Naive B cell (primary cell): ENCODE results near the gene TAAR5. TPM values are rescaled to one million over a fixed set of nuclear protein-coding genes. Genes with fewer than 3 reads are reported as not detected.
"Not testable (repeated sequence)": the region's sequence is repeated elsewhere in the genome, so short reads cannot be mapped to it uniquely, and the experiment has no call there.

Source experiments
- ATAC-seq, 2 donors: fragments of 150-1000 bp; cut with Tn5 transposase; 2 replicates each; pipeline ENCODE4 v1.10.0; 2021; ENCODE audit warnings: low read depth in 2 of 2, mild to moderate bottlenecking in 2 of 2, moderate library complexity in 2 of 2
- DNase-seq: peaks from one replicate; pipeline ENCODE4 v3.0.0; 2022
- H3K27ac Mint-ChIP-seq, 6 donors: one replicate each; pipeline ENCODE4 v1.8.0; 2020 to 2022; ENCODE audit warnings: mild to moderate bottlenecking in 6 of 6, mixed read lengths in 6 of 6, moderate library complexity in 5 of 6, inconsistent platforms in 2 of 6
- H3K27me3 Mint-ChIP-seq, 3 donors: one replicate each; pipeline ENCODE4 v1.8.0; 2021 to 2022; ENCODE audit warnings: mixed read lengths in 3 of 3, mild to moderate bottlenecking in 1 of 3
- H3K36me3 Mint-ChIP-seq, 2 donors: one replicate each; pipeline ENCODE4 v1.8.0; 2020 to 2022; ENCODE audit warnings: mixed read lengths in 2 of 2, inconsistent platforms in 1 of 2, mild to moderate bottlenecking in 1 of 2
- H3K4me1 Mint-ChIP-seq, 3 donors: one replicate each; pipeline ENCODE4 v1.8.0; 2020 to 2022; ENCODE audit warnings: mixed read lengths in 3 of 3, inconsistent platforms in 1 of 3, mild to moderate bottlenecking in 1 of 3, moderate library complexity in 1 of 3
- H3K4me3 Mint-ChIP-seq, 8 donors: one replicate each; pipeline ENCODE4 v1.8.0; 2020 to 2022; ENCODE audit warnings: mild to moderate bottlenecking in 8 of 8, mixed read lengths in 8 of 8, moderate library complexity in 8 of 8, inconsistent platforms in 2 of 8
- H3K9me3 Mint-ChIP-seq, 7 donors: one replicate each; pipeline ENCODE4 v1.8.0; 2020 to 2022; ENCODE audit warnings: mixed read lengths in 7 of 7, mild to moderate bottlenecking in 5 of 7, inconsistent platforms in 2 of 7, moderate library complexity in 1 of 7
- polyA plus RNA-seq, 6 donors: library from polyadenylated mRNA; unstranded; fragments of 300-500 nt; fragmentation: Illumina TruSeq; gene quantifications; one replicate each; pipeline ENCODE4 v1.2.3, GENCODE V29; 2021; ENCODE audit warnings: low read depth in 6 of 6

Gene TAAR5, protein sequence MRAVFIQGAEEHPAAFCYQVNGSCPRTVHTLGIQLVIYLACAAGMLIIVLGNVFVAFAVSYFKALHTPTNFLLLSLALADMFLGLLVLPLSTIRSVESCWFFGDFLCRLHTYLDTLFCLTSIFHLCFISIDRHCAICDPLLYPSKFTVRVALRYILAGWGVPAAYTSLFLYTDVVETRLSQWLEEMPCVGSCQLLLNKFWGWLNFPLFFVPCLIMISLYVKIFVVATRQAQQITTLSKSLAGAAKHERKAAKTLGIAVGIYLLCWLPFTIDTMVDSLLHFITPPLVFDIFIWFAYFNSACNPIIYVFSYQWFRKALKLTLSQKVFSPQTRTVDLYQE
- not detected for polyA plus RNA-seq

GRCh38 chr6:132589454-132589853 is at the start of gene TAAR5:
TSS of gene TAAR5 (minus strand) at chr6:132589741. CDS start at chr6:132589686, 55 bp downstream.
- ATAC-seq (no peak), DNase-seq (no peak)
- peak within 1 kb of the TSS in 1 of 6 donors; percentile 65 for H3K27ac Mint-ChIP-seq
- H3K4me3 Mint-ChIP-seq, result no peak within 1 kb of the TSS
- H3K4me1 Mint-ChIP-seq, result peaks cover 3 to 6% (median 6%) of the 10 kb centered on the region in 3 donors
- H3K36me3 Mint-ChIP-seq, result no peaks in the 10 kb centered on the region
- H3K9me3 Mint-ChIP-seq, result peaks cover 0 to 5% (median 0%) of the 10 kb centered on the region in 7 donors
- H3K27me3 Mint-ChIP-seq, result peaks cover 15 to 27% (median 19%) of the 10 kb centered on the region in 3 donors

DNA sequence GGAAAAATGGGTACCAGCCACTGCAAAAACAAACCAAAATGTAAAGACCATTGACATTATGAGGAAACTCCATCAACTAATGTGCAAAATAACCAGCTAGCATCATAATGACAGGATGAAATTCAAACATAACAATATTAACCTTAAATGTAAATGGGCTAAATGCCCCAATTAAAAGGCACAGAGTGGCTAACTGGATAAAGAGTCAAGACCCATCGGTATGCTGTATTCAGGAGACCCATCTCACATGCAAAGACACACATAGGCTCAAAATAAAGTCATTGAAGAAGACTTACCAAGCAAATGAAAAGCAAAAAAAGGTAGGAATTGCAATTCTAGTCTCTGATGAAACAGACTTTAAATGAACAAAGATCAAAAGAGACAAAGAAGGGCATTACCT is 47.6 kb upstream of the TAAR5 start:
- not testable (repeated sequence) for H3K36me3 Mint-ChIP-seq, ATAC-seq, H3K27ac Mint-ChIP-seq, DNase-seq, H3K4me3 Mint-ChIP-seq, H3K4me1 Mint-ChIP-seq
- peaks cover 0 to 14% (median 10%) of the 10 kb centered on the region in 7 donors for H3K9me3 Mint-ChIP-seq
- H3K27me3 Mint-ChIP-seq, result peaks cover 26 to 54% (median 50%) of the 10 kb centered on the region in 3 donors

DNA sequence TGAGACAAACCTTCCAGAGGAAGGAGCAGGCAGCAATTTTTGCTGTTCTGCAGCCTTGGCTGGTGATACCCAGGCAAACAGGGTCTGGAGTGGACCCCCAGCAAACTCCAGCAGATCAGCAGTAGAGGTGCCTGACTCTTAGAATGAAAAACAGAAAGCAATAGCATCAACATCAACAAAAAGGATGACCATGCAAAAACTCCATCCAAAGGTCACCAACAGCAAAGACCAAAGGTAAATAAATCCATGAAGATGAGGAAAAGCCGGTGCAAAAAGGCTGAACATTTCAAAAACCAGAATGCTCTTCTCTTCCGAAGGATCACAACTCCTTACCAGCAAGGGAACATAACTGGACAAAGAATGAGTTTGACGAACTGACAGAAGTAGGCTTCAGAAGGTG is 46.4 kb upstream of the TAAR5 start:
- not testable (repeated sequence) for H3K4me1 Mint-ChIP-seq, H3K4me3 Mint-ChIP-seq, ATAC-seq, H3K36me3 Mint-ChIP-seq, DNase-seq, H3K27ac Mint-ChIP-seq
- Mint-ChIP-seq H3K27me3 (peaks cover 26 to 54% (median 50%) of the 10 kb centered on the region in 3 donors), H3K9me3 (peaks cover 0 to 14% (median 10%) of the 10 kb centered on the region in 7 donors)

DNA sequence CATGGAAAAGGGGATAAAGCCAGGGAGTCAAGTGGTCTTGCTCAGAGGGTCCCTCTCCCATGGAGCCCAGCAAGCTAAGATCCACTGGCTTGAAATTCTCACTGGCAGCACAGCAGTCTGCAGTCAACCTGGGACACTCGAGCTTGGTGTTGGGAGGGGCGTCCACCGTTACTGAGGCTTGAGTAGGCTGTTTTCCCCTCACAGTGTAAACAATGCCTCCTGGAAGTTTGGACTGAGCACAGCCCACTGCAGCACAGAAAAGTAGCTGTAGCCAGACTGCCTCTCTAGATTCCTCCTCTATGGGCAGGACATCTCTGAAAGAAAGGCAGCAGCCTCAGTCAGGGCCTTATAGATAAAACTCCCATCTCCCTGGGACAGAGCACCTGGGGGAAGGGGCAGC is 45.7 kb upstream of the TAAR5 start:
- not testable (repeated sequence) for DNase-seq, H3K27ac Mint-ChIP-seq, H3K36me3 Mint-ChIP-seq, H3K4me3 Mint-ChIP-seq, ATAC-seq, H3K4me1 Mint-ChIP-seq
- peaks cover 0 to 14% (median 10%) of the 10 kb centered on the region in 7 donors for H3K9me3 Mint-ChIP-seq
- H3K27me3 Mint-ChIP-seq, result peaks cover 26 to 54% (median 50%) of the 10 kb centered on the region in 3 donors

DNA sequence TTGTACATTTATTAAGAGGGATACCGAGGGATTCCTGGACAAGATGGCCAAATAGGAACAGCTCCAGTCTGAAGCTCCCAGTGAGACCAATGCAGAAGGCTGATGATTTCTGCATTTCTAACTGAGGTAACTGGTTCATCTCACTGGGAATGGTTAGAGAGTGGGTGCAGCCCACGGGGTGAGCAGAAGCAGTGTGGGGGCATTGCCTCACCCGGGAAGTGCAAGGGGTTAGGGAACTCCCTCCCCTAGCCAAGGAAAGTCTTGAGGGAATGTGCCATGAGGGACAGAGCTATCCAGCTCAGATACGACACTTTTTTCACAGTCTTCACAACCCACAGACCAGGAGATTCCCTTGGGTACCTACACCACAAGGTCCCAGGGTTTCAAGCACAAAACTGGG is 45.3 kb upstream of the TAAR5 start:
- DNase-seq (no peak), ATAC-seq (no peak)
- H3K27me3 Mint-ChIP-seq, result peaks cover 26 to 54% (median 50%) of the 10 kb centered on the region in 3 donors
- H3K9me3 Mint-ChIP-seq, result peaks cover 0 to 14% (median 10%) of the 10 kb centered on the region in 7 donors
- H3K4me1 Mint-ChIP-seq, result no peaks in the 10 kb centered on the region
- H3K36me3 Mint-ChIP-seq, result peaks cover 0 to 9% of the 10 kb centered on the region in 2 donors
- H3K27ac Mint-ChIP-seq, result no peak overlapping the region
- H3K4me3 Mint-ChIP-seq, result no peak overlapping the region

DNA sequence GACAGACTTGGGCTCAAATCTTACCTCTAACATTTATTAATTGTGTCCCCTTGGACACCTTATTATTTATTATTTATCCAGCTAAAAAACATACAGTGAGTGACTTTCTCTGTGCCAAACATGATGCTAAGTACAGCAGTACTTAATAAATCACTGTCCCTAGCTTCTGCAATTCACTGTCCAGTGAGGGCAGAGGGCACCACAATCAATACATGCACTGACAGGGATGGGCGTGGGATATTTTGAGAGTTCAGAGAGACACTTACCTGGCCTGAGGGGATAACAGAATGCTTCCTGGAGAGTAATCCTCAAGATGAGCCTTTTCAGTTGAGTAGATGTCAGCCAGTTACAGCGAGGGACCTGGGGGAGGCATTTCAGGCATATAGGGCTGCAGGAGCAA is 43.8 kb upstream of the TAAR5 start:
- ATAC-seq, result no peak
- Mint-ChIP-seq H3K4me3 (no peak overlapping the region), H3K36me3 (peaks cover 0 to 9% of the 10 kb centered on the region in 2 donors), H3K9me3 (peaks cover 0 to 15% (median 7%) of the 10 kb centered on the region in 7 donors), H3K4me1 (no peaks in the 10 kb centered on the region), H3K27me3 (peaks cover 30 to 58% (median 51%) of the 10 kb centered on the region in 3 donors), H3K27ac (no peak overlapping the region)
- no peak for DNase-seq

DNA sequence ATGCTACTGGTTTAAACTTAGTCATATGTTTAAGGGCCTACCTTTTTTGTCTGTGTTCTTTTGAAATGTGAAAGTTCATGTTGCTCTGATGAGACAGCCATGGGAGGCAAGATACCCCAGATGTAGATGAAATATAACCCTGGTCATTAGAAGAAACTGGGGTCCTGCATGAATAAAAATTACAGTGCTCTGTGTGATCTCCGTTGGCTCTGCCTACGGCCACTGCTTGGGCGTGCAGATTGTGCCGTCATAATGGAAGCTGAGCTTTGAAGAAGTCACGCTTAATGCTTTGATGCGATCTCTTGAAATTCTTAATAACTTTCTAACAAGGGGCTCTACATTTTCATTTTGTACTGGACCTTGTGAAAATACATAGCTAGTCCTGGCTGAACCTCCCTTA is 34.6 kb upstream of the TAAR5 start, which contains the start of gene TAAR2:
Gene TAAR2, minus strand, starts transcription at position 101 of the 400 bp plus-strand sequence. Its CDS starts 0 bp downstream, at position 101.
- no peak within 1 kb of the TSS for H3K4me3 Mint-ChIP-seq
- no peak for ATAC-seq
- H3K9me3 Mint-ChIP-seq, result peaks cover 0 to 18% (median 3%) of the 10 kb centered on the region in 7 donors
- no peaks in the 10 kb centered on the region for H3K4me1 Mint-ChIP-seq
- peaks cover 32 to 48% (median 36%) of the 10 kb centered on the region in 3 donors for H3K27me3 Mint-ChIP-seq
- H3K27ac Mint-ChIP-seq, result no peak within 1 kb of the TSS
- DNase-seq, result no peak
- peaks cover 0 to 7% of the 10 kb centered on the region in 2 donors for H3K36me3 Mint-ChIP-seq

GRCh38 chr6:132623106-132623845 is 33.7 kb upstream of the TAAR5 start:
- DNase-seq (no peak), ATAC-seq (no peak)
- Mint-ChIP-seq H3K27me3 (peaks cover 27 to 41% (median 33%) of the 10 kb centered on the region in 3 donors), H3K9me3 (peaks cover 0 to 17% (median 3%) of the 10 kb centered on the region in 7 donors), H3K36me3 (peaks cover 0 to 7% of the 10 kb centered on the region in 2 donors), H3K4me1 (no peaks in the 10 kb centered on the region), H3K27ac (no peak overlapping the region), H3K4me3 (no peak overlapping the region)

DNA sequence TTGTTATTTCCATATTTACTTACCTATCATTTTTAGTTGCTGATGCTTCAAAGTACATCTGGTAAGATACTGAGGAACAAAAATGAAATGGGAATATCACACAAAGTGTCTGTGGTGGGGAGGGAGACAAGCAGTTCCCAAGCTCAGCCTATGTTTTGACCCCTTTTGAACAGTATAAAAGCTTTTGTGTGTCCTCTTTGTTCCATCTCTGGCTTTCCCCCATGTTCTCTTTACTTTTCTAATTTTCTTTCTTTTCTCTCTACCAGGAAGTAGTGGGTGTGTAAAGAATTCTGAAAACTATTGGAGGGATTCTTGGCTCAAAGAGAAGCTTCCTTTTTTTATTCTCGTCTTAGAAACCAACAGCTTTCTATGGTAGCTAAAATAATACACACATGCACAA is 27.1 kb upstream of the TAAR5 start:
- H3K27ac Mint-ChIP-seq, result peak overlapping the region in 1 of 6 donors; percentile 51
- H3K9me3 Mint-ChIP-seq, result no peaks in the 10 kb centered on the region
- H3K27me3 Mint-ChIP-seq, result peaks cover 6 to 15% (median 11%) of the 10 kb centered on the region in 3 donors
- DNase-seq, result no peak
- H3K36me3 Mint-ChIP-seq, result no peaks in the 10 kb centered on the region
- peaks cover 0 to 20% (median 8%) of the 10 kb centered on the region in 3 donors for H3K4me1 Mint-ChIP-seq
- ATAC-seq, result no peak
- no peak overlapping the region for H3K4me3 Mint-ChIP-seq

DNA sequence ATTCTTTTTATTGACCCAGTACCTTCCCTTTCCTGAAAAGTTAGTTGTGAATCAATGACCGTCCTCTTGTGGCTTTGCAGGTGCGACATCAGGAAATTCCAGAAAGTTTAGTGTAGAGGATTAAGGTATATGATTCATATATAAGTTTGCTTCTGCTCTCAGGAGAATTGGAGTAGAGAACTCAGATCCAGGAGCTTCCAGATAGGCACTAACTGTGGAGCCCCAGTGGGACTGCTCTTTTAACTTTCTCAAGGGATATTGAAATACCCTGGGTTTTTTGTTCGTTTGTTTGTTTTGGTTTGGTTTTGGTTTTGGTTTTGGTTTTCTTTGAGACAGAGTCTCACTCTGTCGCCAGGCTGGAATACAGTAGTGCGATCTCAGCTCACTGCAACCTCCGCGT is 25.0 kb upstream of the TAAR5 start:
- Mint-ChIP-seq H3K27ac (peak overlapping the region in 5 of 6 donors; percentile 71 to 80 (median 76)), H3K36me3 (no peaks in the 10 kb centered on the region), H3K4me3 (peak overlapping the region; percentile 57 to 88 (median 72)), H3K4me1 (peaks cover 0 to 20% (median 8%) of the 10 kb centered on the region in 3 donors), H3K27me3 (peaks cover 0 to 4% (median 3%) of the 10 kb centered on the region in 3 donors), H3K9me3 (no peaks in the 10 kb centered on the region)
- ATAC-seq (peak in 1 of 2 donors; percentile 36), DNase-seq (peak; percentile 7)

DNA sequence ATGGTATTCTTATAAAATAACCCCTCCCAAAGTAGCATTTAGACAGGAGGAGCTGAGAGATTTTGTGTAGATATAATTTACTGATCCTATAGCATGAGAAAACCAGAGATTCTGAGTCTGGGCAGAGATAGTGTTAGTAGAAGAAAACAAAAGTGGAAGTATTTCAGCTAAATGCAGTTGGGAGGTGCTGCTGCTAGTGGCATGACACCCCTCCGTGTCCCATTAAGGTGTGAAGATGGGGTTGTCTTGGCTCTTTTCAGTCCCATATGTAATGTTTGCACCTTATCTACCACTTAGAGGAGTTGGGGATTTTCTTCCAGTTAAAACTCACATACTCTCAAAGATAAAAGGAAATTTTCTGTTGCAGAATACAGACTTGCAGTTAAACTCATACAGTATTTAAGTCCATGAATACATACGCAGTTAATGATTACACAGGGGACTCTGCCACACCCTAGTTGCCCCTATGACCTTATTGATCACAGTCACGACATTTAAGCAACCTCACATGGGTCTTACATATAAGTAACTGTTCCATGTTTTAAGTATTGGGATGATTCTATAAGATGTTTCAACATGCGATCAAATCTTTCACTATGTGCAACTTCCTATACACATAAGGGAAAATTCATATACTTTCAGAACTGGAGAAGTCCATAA is 23.0 kb upstream of the TAAR5 start:
- H3K9me3 Mint-ChIP-seq, result no peaks in the 10 kb centered on the region
- peaks cover 0 to 20% (median 8%) of the 10 kb centered on the region in 3 donors for H3K4me1 Mint-ChIP-seq
- ATAC-seq, result peak in 1 of 2 donors; percentile 45
- no peaks in the 10 kb centered on the region for H3K27me3 Mint-ChIP-seq
- H3K4me3 Mint-ChIP-seq, result peak overlapping the region in 3 of 8 donors; percentile 4 to 15 (median 7)
- DNase-seq, result no peak
- no peaks in the 10 kb centered on the region for H3K36me3 Mint-ChIP-seq
- H3K27ac Mint-ChIP-seq, result peak overlapping the region in 1 of 6 donors; percentile 17

DNA sequence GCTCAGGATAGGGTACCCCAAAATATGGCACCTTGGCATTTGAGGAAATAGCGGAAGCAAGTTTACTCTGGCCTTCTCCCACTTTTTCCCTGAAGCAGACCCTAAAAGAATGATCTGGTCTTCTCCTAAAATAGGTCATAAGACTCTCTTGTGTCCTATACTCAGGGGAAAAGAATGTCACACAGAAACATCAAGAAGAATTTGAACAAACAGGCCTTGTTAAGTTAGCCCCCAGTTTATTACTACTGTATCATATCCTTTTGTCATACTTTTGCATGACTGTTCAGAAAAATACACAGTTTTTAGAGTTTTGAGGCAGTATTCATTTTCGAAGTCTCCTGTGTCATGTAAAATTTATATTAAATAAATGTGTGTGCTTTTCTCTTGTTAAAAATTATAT is 22.1 kb upstream of the TAAR5 start:
- Mint-ChIP-seq H3K9me3 (no peaks in the 10 kb centered on the region), H3K4me3 (no peak overlapping the region), H3K27me3 (peaks cover 0 to 1% (median 0%) of the 10 kb centered on the region in 3 donors), H3K27ac (no peak overlapping the region), H3K36me3 (no peaks in the 10 kb centered on the region), H3K4me1 (peaks cover 0 to 15% (median 8%) of the 10 kb centered on the region in 3 donors)
- ATAC-seq (no peak), DNase-seq (no peak)
